HG03521 (cell line): Measurements from ENCODE around the gene ITPR2.

Source experiments
- ATAC-seq: cut with Tn5 transposase; IDR thresholded peaks from one replicate; pipeline ENCODE4 v1.9.1; 2021; ENCODE audit warnings: mild to moderate bottlenecking, moderate library complexity; ENCODE audit not compliant: unreplicated experiment

The ITPR2 gene

GRCh38 chr12:26711072-26711471 lies 121.9 kb downstream of the ITPR2 start:
- ATAC-seq, result no peak

- no peak for ATAC-seq
Measured at GRCh38 chr12:26705851-26706250, 127.1 kb downstream of the ITPR2 start.

- ATAC-seq, result no peak
Measured at GRCh38 chr12:26704684-26705460, 128.1 kb downstream of the ITPR2 start.

- no peak for ATAC-seq
Measured at GRCh38 chr12:26704214-26704613, 128.8 kb downstream of the ITPR2 start.

- no peak for ATAC-seq
Measured at GRCh38 chr12:26702741-26703140, 130.3 kb downstream of the ITPR2 start.

GRCh38 chr12:26701604-26702215 lies 131.3 kb downstream of the ITPR2 start:
- ATAC-seq, result no peak

GRCh38 chr12:26700430-26700829 lies 132.6 kb downstream of the ITPR2 start:
- no peak for ATAC-seq

GRCh38 chr12:26699237-26699636 lies 133.8 kb downstream of the ITPR2 start:
- ATAC-seq, result no peak

GRCh38 chr12:26698186-26698585 lies 134.8 kb downstream of the ITPR2 start:
- no peak for ATAC-seq

GRCh38 chr12:26697217-26697616 lies 135.8 kb downstream of the ITPR2 start:
- no peak for ATAC-seq

GRCh38 chr12:26696613-26697092 lies 136.3 kb downstream of the ITPR2 start:
- ATAC-seq, result no peak

- no peak for ATAC-seq
Measured at GRCh38 chr12:26696048-26696612, 136.9 kb downstream of the ITPR2 start.

GRCh38 chr12:26694402-26694801 lies 138.6 kb downstream of the ITPR2 start:
- no peak for ATAC-seq

GRCh38 chr12:26692407-26692806 lies 140.6 kb downstream of the ITPR2 start:
- ATAC-seq, result no peak

- ATAC-seq, result no peak
Measured at GRCh38 chr12:26691234-26691970, 141.6 kb downstream of the ITPR2 start.

- no peak for ATAC-seq
Measured at GRCh38 chr12:26690601-26691000, 142.4 kb downstream of the ITPR2 start.

- no peak for ATAC-seq
Measured at GRCh38 chr12:26689281-26689841, 143.6 kb downstream of the ITPR2 start.

GRCh38 chr12:26688344-26688904 lies 144.6 kb downstream of the ITPR2 start:
- no peak for ATAC-seq

- no peak for ATAC-seq
Measured at GRCh38 chr12:26686408-26686807, 146.6 kb downstream of the ITPR2 start.

GRCh38 chr12:26684101-26684500 lies 148.9 kb downstream of the ITPR2 start:
- ATAC-seq, result no peak

GRCh38 chr12:26683443-26683842 lies 149.6 kb downstream of the ITPR2 start:
- no peak for ATAC-seq
